ENCODE results near the gene RO60.
"Not testable (repeated sequence)": the region's sequence is repeated elsewhere in the genome, so short reads cannot be mapped to it uniquely, and the experiment has no call there.

RO60 gene

GRCh38 chr1:193059282-193060114 lies at the start of gene RO60, which contains the start of gene UCHL5:
RO60 (plus strand) TSS chr1:193059612; CDS start chr1:193069055, 9,443 bp downstream.
UCHL5 (minus strand) TSS chr1:193059360; CDS start chr1:193059260, 100 bp downstream.
- DNase-seq (ENCODE audit: low read depth) = peak; percentile 99

- DNase-seq (ENCODE audit: low read depth) = no peak
Measured at GRCh38 chr1:193011406-193011805, 48.0 kb upstream of the RO60 start.

GRCh38 chr1:193013005-193013404 lies 46.4 kb upstream of the RO60 start:
- DNase-seq (ENCODE audit: low read depth) = peak; percentile 44

- DNase-seq (ENCODE audit: low read depth) = no peak
Measured at GRCh38 chr1:193013707-193014106, 45.7 kb upstream of the RO60 start.

- peak; percentile 26 for DNase-seq (ENCODE audit: low read depth)
Measured at GRCh38 chr1:193014400-193014799, 45.0 kb upstream of the RO60 start.

- DNase-seq (ENCODE audit: low read depth) = no peak
Measured at GRCh38 chr1:193016788-193017187, 42.6 kb upstream of the RO60 start.

- DNase-seq (ENCODE audit: low read depth) = peak; percentile 62
Measured at GRCh38 chr1:193019442-193020026, 39.9 kb upstream of the RO60 start.

- DNase-seq (ENCODE audit: low read depth) = no peak
Measured at GRCh38 chr1:193025218-193025617, 34.2 kb upstream of the RO60 start.

- no peak for DNase-seq (ENCODE audit: low read depth)
Measured at GRCh38 chr1:193030280-193030679, 29.1 kb upstream of the RO60 start.

- peak; percentile 27 for DNase-seq (ENCODE audit: low read depth)
Measured at GRCh38 chr1:193031431-193031830, 28.0 kb upstream of the RO60 start.

- not testable (repeated sequence) for DNase-seq (ENCODE audit: low read depth)
Measured at GRCh38 chr1:193032643-193033427, 26.6 kb upstream of the RO60 start.

- no peak for DNase-seq (ENCODE audit: low read depth)
Measured at GRCh38 chr1:193033610-193034009, 25.8 kb upstream of the RO60 start.

GRCh38 chr1:193036337-193037047 lies 22.9 kb upstream of the RO60 start:
- DNase-seq (ENCODE audit: low read depth) = no peak

GRCh38 chr1:193040011-193040410 lies 19.4 kb upstream of the RO60 start:
- DNase-seq (ENCODE audit: low read depth) = no peak

- DNase-seq (ENCODE audit: low read depth) = no peak
Measured at GRCh38 chr1:193042766-193043691, 16.4 kb upstream of the RO60 start.

- not testable (repeated sequence) for DNase-seq (ENCODE audit: low read depth)
Measured at GRCh38 chr1:193048913-193049312, 10.5 kb upstream of the RO60 start.

- DNase-seq (ENCODE audit: low read depth) = no peak
Measured at GRCh38 chr1:193054169-193054675, 5.2 kb upstream of the RO60 start.

GRCh38 chr1:193058529-193059281 lies 707 bp upstream of the RO60 start:
- peak; percentile 56 for DNase-seq (ENCODE audit: low read depth)

- DNase-seq (ENCODE audit: low read depth) = no peak
Measured at GRCh38 chr1:193060115-193060403, 647 bp downstream of the RO60 start.

GRCh38 chr1:193060406-193060805 lies 994 bp downstream of the RO60 start:
- peak; percentile 6 for DNase-seq (ENCODE audit: low read depth)
